GM21737 (cell line): ENCODE data around the gene PHF2.

Experiments used
- ATAC-seq: cut with Tn5 transposase; IDR thresholded peaks from one replicate; pipeline ENCODE4 v1.9.1; 2021; ENCODE audit warnings: mild to moderate bottlenecking, moderate library complexity; ENCODE audit not compliant: unreplicated experiment

Gene PHF2

GRCh38 chr9:93622691-93623090 is 46.3 kb downstream of the PHF2 start:
- no peak for ATAC-seq

GRCh38 chr9:93623753-93624152 is 47.4 kb downstream of the PHF2 start:
- ATAC-seq = no peak

GRCh38 chr9:93624431-93624834 is 48.0 kb downstream of the PHF2 start:
- ATAC-seq = no peak

GRCh38 chr9:93624977-93625376 is 48.6 kb downstream of the PHF2 start:
- no peak for ATAC-seq

- no peak for ATAC-seq
Measured at GRCh38 chr9:93629920-93630319, 53.5 kb downstream of the PHF2 start.

GRCh38 chr9:93630806-93631411 is 54.5 kb downstream of the PHF2 start:
- no peak for ATAC-seq

GRCh38 chr9:93633492-93634221 is 57.3 kb downstream of the PHF2 start:
- ATAC-seq = no peak

GRCh38 chr9:93634311-93635185 is 58.2 kb downstream of the PHF2 start:
- no peak for ATAC-seq

GRCh38 chr9:93635186-93636107 is 59.1 kb downstream of the PHF2 start:
- no peak for ATAC-seq

- no peak for ATAC-seq
Measured at GRCh38 chr9:93636172-93636661, 59.8 kb downstream of the PHF2 start.

GRCh38 chr9:93636667-93637066 is 60.3 kb downstream of the PHF2 start:
- no peak for ATAC-seq

GRCh38 chr9:93637886-93638285 is 61.5 kb downstream of the PHF2 start:
- ATAC-seq = no peak

- no peak for ATAC-seq
Measured at GRCh38 chr9:93640027-93640426, 63.6 kb downstream of the PHF2 start.

- ATAC-seq = no peak
Measured at GRCh38 chr9:93642961-93643360, 66.6 kb downstream of the PHF2 start.

- no peak for ATAC-seq
Measured at GRCh38 chr9:93644397-93645088, 68.2 kb downstream of the PHF2 start.

GRCh38 chr9:93645149-93645889 is 68.9 kb downstream of the PHF2 start:
- no peak for ATAC-seq

- no peak for ATAC-seq
Measured at GRCh38 chr9:93645921-93646639, 69.7 kb downstream of the PHF2 start.

- ATAC-seq = no peak
Measured at GRCh38 chr9:93646640-93647178, 70.3 kb downstream of the PHF2 start.
